Right renal cortex interstitium (tissue), 3 donors: ENCODE results near the gene IL22RA2. TPM values are rescaled to one million over a fixed set of nuclear protein-coding genes. Genes with fewer than 3 reads are reported as not detected.
"Not testable (repeated sequence)": the region's sequence is repeated elsewhere in the genome, so short reads cannot be mapped to it uniquely, and the experiment has no call there.

Experiments
- DNase-seq, 3 donors: peaks; one replicate each; pipeline ENCODE4 v3.0.0-alpha.2; 2013; ENCODE audit warnings: low read depth in 3 of 3, low spot score in 2 of 3
- polyA plus RNA-seq, 3 donors: library from polyadenylated mRNA; unstranded; fragments of 120-200 nt; gene quantifications; one replicate each; pipeline ENCODE4 v1.2.1, GENCODE V29; 2013; ENCODE audit not compliant: insufficient read length in 3 of 3

The IL22RA2 gene
- polyA plus RNA-seq, 3 donors, result not detected

DNA sequence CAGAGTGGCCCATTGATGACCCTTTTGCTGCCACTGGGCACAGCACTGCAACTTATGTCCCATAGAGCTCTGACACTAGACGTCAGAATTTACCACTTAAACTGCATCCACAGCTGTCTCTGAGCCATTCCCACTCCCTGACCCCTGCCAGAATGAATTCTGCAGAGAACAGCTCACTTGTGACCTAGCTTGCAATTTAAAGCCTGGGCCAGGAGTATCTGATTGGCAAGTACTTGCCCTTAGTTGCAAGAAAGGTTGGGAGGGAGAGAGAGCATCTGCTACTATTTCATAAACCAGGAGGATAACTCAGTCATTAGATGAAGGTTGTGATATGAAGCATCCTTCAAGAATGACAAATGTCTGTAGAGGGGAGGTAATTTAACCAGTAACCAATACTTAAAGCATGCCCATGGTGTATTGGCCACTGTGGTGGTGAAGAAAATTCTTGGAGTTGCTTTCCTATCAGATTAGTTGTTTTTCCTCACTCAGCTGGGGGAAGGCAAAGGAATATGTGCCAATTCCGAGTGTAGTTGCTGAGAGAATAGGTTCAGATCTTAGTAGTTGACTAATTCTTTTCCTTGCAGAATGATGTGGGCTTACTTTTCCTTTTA lies 46.5 kb downstream of the IL22RA2 start:
- DNase-seq, result no peak

GRCh38 chr6:137123078-137123477 lies 50.4 kb downstream of the IL22RA2 start:
- DNase-seq, result no peak

DNA sequence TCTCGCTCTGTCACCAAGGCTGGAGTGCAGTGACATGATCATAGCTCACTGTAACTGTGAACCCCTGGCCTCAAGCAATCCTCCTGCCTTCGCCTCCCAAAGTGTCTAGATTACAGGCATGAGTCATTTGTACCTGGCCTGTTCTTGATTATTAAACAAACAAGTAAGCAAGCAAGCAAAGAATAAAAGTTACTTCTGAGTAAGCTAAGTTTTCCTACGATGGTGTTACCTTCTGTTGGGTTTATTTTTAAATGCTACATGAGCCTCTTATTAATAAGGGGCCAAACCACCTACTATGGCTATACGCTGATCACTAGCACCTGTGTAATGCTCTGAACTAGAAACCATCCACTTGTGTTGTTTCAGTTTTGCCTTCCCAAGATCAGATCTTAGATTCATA lies 50.8 kb downstream of the IL22RA2 start:
- no peak for DNase-seq

GRCh38 chr6:137121401-137121997 lies 51.9 kb downstream of the IL22RA2 start:
- DNase-seq, result no peak

- no peak for DNase-seq
Observed at GRCh38 chr6:137120748-137121147, 52.7 kb downstream of the IL22RA2 start.

GRCh38 chr6:137119196-137120104 lies 54.0 kb downstream of the IL22RA2 start:
- DNase-seq, result no peak

DNA sequence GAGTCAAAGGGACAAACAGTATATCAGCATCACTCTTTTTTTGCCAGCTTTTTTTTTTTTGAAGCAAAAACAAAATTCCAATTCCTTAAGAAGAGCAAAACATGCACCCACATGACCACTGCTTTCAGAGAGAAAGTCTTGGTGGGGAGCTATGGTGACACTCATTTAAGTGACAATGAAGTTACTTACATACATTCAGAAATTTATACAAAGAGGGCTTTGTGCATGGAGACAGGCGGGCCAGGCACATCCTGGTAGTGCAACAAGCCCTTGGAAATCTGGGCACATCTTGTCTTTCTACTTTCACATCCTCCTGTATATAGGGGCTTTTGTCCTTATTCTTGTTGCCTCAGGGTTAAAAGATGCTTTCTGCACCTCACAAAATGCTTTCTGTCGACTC lies 55.9 kb downstream of the IL22RA2 start:
- DNase-seq, result no peak

- DNase-seq, result no peak
Observed at GRCh38 chr6:137116807-137117206, 56.6 kb downstream of the IL22RA2 start.

DNA sequence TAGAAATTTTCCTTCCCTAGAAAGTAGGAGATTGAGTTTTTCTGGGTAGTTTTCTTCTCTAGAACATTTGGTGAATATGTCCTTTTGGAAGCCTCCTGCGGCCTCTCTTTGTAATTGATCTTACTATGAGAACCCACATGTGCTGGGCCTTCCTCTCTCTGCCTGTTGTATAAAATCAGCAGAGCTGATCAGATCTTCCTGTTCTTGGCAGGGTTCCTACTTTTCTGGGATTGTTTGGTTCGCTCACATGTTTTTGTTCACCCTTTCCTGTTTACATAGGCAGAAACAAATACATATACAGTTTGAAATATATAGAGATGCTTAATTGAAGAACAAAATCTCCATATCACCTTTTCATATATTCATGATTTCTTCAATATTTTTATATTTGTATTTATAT lies 57.8 kb downstream of the IL22RA2 start:
- no peak for DNase-seq

- DNase-seq, result no peak
Observed at GRCh38 chr6:137112067-137112355, 61.4 kb downstream of the IL22RA2 start.

- no peak for DNase-seq
Observed at GRCh38 chr6:137111296-137112066, 62.0 kb downstream of the IL22RA2 start.

GRCh38 chr6:137107767-137108105 lies 65.7 kb downstream of the IL22RA2 start:
- no peak for DNase-seq

- not testable (repeated sequence) for DNase-seq
Observed at GRCh38 chr6:137107047-137107766, 66.2 kb downstream of the IL22RA2 start.

GRCh38 chr6:137106183-137106582 lies 67.3 kb downstream of the IL22RA2 start:
- no peak for DNase-seq

DNA sequence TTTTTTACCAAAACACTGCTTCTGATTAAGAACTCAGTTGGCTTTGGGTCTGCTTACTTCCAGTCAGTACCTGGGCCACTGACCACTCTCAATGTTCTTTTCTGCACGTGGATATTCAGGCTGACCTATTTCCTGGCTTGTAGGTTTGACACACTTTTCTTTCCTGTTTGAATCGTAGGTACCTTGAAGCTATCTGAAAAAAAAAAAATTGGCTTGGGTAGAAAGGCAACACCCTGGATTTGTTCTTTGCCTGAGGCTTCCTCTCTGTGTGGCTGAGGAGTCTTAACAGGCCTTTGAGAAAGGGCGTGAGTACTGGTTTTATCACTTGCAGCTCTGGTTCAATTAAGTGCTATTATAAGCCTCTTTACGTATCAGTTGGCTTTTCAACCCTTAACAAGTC lies 68.1 kb downstream of the IL22RA2 start:
- no peak for DNase-seq

DNA sequence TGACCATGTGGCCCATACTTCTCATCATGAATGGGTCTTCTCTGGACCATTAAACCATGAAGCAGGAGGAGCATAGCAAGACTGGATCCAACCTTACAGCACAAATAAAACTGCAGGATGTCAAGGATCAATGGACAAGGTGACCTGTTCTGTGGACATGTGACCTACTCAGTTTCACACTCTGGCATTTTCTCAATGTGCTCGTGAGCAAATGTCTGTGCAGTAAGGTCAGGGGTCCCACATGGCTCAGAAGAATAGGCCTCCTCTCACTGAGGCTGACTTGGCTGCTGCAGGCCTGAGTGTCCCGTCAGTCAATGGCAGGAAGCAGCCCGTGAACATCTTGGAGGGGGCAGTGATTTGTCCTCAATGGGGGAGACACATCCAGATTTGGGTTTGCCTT lies 68.5 kb downstream of the IL22RA2 start:
- no peak for DNase-seq

DNA sequence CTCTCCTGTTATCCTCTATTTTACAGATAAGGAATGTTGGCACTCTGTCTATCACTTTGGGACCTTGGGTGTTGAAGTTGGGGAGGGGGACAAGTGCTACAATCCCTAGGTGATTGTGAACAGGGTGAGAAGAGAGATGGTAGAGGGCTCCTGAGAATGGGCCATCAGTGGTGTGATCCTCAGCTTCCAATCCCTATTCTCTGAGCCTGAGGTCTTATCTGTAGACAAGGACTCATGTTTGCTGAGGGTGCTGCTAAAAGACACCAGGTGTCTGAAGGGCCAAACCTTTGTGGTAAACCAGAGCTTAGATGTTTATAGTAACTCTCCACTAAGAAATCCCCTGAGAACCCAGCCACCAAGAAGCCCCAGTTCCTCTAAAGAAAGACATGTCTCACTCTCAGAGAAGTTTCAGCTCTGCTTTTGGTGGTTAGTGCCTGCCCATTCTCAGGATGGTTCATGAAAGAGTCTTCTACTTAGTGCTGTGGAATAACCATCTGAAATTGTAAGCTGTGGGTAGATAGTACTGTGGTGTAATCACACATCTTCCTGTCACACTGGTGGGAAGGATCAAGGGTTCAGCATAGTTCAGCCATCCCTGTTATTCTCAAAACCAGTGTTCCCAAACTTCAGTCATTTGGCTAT lies 70.5 kb downstream of the IL22RA2 start:
- no peak for DNase-seq

DNA sequence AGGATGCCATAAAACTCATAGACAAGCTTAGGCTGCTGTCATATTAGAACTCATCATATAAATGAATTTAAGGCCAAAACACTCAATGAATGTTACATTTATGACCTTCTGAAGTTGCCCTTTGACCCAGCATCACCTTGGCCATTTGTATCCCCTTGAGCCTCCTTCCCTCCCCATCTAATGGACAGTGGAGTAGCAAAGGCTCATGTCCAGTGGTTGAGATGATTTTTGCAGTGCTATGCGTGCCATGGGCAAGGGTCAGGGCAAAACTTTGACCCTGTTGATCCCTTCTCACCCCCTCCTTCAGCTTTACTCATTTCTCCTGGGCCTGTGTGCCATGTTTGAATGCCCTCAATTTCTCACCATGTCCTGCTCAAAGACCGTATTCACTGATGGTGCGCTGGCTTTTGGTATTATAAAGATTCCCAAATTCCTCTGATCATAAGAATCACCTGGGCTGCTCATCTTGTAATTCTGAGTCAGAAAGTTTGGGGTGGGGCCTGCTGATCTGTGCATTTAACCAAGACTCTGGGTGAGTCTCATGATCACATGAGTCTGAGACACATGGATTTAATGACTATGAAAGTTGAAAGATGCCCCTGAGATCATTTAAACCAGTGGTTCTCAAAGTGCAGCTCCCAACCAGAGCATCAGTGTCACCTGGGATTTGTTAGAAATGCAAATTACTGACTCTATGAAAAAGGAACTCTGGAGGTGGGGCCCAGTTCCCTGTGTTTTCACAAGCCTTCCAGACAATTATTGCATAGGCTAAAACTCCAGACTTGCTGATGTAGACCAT lies 71.2 kb downstream of the IL22RA2 start:
- DNase-seq, result no peak

GRCh38 chr6:137099689-137100403 lies 73.6 kb downstream of the IL22RA2 start:
- no peak for DNase-seq
